ENCODE data around the gene BSND. TPM values are rescaled to one million over a fixed set of nuclear protein-coding genes. Genes with fewer than 3 reads are reported as not detected.

The BSND gene
- total RNA-seq, 4 donors from 2014 or later: not detected

DNA sequence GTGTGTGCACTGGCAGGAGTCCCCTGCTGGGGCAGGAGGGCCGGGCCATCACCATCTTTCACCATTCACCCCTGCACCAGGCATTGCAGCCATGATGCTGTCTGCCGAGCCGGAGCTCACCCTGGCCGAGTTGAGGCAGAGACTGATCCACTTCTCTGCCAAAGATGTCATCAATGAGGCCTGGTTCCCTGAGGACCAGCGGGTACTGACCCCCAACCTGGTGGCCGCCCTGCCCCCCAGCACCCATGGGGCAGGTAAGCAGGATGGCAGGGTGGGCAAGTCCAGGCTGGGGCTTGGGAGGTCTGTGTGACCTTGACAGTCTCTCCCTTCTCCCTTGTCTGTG, 59.2 kb downstream of the BSND start:
- intact Hi-C loops (cut with DNase I; ENCODE audit: low total_unique reads): no loop called here
- no peak for TF ChIP-seq POLR2A (IDR thresholded peaks at IDR 0.05)
- TF ChIP-seq CTCF (IDR thresholded peaks at IDR 0.05): no peak
- 87 to 93% methylated on average over 6 of the region's 6 CpGs for WGBS, 2 donors
- DNase-seq (ENCODE audit: low spot score in 2 of 2): peak in 1 of 2 donors; percentile 77
- no peak overlapping the region for H3K4me3 ChIP-seq (ENCODE audit: low read depth, poor library complexity, severe bottlenecking)

- no peak overlapping the region for H3K4me3 ChIP-seq (ENCODE audit: low read depth, poor library complexity, severe bottlenecking)
- no peak for TF ChIP-seq CTCF (IDR thresholded peaks at IDR 0.05)
- no peak for TF ChIP-seq POLR2A (IDR thresholded peaks at IDR 0.05)
- no peak for DNase-seq (ENCODE audit: low spot score in 2 of 2)
- intact Hi-C loops (cut with DNase I; ENCODE audit: low total_unique reads): no loop called here
- 87 to 88% methylated on average over 14 of the region's 14 CpGs for WGBS, 2 donors
These were observed 60.8 kb downstream of the BSND start for GRCh38 chr1:55059302-55060132.

DNA sequence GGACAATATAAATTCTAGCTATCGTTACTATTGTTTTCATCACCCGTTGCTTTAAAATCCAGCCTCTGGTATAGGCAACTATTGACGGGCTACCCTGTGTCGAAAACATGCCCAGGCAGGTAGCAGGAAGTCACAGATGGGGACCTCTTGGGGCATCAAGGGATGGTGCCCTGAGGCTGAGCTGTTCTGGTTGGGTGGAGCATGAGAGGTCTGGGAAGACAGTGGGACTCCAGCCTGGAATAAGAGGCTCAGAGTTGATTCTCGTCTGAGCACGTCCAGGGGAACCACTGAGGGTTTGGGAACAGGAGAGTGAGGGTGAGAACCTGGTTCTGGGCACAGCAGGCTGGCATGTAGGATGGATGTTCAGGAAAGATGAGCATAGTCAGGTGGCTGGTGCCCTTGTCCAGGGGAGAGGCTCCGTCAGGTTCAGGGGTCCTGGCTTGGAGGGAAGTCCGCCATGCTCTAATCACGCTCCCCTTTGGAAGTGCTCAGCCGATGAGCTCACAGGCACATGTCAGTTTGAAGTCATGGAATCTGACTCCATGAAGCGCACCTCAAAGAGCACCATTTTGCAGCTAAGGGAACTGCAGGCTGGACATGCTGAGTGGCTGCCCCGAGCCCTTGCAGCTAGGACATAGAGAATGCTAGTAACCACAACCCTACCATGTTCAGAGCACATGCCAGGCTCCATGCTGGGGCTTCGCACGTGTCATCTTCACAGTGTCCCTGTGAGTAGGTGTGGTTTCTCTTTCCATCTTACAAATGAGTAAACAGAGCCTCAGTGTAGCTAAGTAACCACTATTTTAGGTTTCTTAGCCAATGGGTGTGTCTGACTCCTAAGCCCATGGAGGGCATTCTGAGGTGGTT, 61.6 kb downstream of the BSND start:
- peak in 1 of 2 donors; percentile 80 for DNase-seq (ENCODE audit: low spot score in 2 of 2)
- WGBS, 2 donors: 80% methylated on average over 14 of the region's 14 CpGs
- H3K4me3 ChIP-seq (ENCODE audit: low read depth, poor library complexity, severe bottlenecking): no peak overlapping the region
- TF ChIP-seq POLR2A (IDR thresholded peaks at IDR 0.05): no peak
- no peak for TF ChIP-seq CTCF (IDR thresholded peaks at IDR 0.05)
- intact Hi-C loops (cut with DNase I; ENCODE audit: low total_unique reads): no loop called here

- intact Hi-C loops (cut with DNase I; ENCODE audit: low total_unique reads): no loop called here
- TF ChIP-seq POLR2A (IDR thresholded peaks at IDR 0.05) (no peak), CTCF (IDR thresholded peaks at IDR 0.05) (no peak)
- DNase-seq (ENCODE audit: low spot score in 2 of 2): no peak
- H3K4me3 ChIP-seq (ENCODE audit: low read depth, poor library complexity, severe bottlenecking): no peak overlapping the region
- 82% methylated on average over 10 to 13 of the region's 13 CpGs for WGBS, 2 donors
These were observed 62.4 kb downstream of the BSND start for GRCh38 chr1:55061000-55061705.

Other genes starting within 250 kb of the BSND start
- 1 to 10 TPM; 4.0 to 7.7 (median 5.1) TPM for gene PARS2, start 234.4 kb upstream of the BSND start, total RNA-seq
- 10 to 100 TPM; 49.1 to 76.6 (median 65.7) TPM for gene TTC22, start 197.6 kb upstream of the BSND start, total RNA-seq
- 100 to 1,000 TPM; 299 to 488 (median 404) TPM for gene DHCR24, start 111.7 kb upstream of the BSND start, total RNA-seq
- gene TMEM61, start 18.3 kb upstream of the BSND start, total RNA-seq: 1 to 10 TPM; 3.1 to 4.6 (median 4.4) TPM
- gene PCSK9, start 40.6 kb downstream of the BSND start, total RNA-seq: 1 to 10 TPM in 2 of 4 donors, under 1 TPM in 2; 0.25 to 1.2 (median 0.69) TPM
- 10 to 100 TPM; 20.9 to 58.6 (median 40.5) TPM for gene USP24, start 216.4 kb downstream of the BSND start, total RNA-seq